GM13976 (cell line): ENCODE measurements around the gene CTSO.

Experiments
- DNase-seq: peaks from one replicate; pipeline ENCODE4 v3.0.0; 2012; ENCODE audit warnings: low spot score
- in situ Hi-C: fragments of 300-500 bp; cut with MboI; formaldehyde crosslinking; loops from one replicate; pipeline ENCODE4 v1.12.0; 2022; ENCODE audit warnings: low sequenced_read_pairs, mixed read lengths, inconsistent platforms; ENCODE audit not compliant: unreplicated experiment
- TF ChIP-seq, protein P1 (sequence below): IDR thresholded peaks from 2 replicates; pipeline ENCODE4 v1.5.1; 2012; ENCODE audit warnings: borderline replicate concordance, mild to moderate bottlenecking; ENCODE audit not compliant: insufficient read depth; ENCODE audit errors: extremely low read depth, missing control alignments, control extremely low read depth

The CTSO gene

DNA sequence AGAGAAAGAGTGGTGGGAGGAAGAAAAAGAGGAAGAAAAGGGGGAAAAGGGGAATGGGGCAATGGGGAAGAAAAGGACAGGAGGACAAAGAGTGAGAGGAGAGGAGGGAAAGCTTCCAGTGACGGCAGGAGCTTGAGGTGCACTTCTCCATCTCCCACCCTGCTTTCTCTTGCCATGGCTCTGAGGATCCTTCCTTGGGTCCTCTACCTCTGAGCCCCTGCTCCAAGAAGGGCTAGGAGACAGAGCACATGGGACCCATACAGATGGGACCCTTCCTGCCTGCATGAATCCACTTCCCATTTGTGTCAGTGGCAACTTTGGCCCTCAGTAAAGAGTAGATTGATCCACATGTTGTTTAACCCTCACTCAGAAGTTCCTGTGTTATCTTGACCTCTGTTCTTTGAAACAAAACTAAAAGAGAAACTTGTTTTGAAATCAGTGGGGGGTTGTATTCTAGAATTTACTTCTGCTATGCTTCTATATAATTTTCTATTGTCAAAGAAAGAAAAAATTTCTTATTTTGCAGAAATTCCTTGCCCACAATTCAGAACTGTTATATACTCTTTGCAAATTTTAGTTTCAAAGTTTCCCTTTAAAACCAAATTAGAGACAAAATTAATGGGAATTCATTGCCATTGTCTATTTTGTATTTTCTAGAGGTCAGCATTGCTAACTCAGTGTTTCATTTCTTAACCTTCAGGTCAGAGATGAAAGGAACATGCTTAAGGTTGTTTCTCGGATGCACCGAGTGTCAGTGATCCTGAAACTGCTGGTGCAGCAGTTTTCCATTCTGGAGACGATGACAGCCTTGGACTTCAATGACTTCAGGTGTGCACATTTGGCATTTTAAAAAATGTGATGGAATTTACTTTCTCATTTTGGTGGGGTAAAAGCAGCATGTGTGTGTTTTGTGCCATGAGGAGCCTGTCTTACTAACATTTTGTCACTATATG is 45.2 kb downstream of the CTSO start:
- DNase-seq: peak; percentile 16
- in situ Hi-C loops: no loop called here
- TF ChIP-seq, protein P1, sequence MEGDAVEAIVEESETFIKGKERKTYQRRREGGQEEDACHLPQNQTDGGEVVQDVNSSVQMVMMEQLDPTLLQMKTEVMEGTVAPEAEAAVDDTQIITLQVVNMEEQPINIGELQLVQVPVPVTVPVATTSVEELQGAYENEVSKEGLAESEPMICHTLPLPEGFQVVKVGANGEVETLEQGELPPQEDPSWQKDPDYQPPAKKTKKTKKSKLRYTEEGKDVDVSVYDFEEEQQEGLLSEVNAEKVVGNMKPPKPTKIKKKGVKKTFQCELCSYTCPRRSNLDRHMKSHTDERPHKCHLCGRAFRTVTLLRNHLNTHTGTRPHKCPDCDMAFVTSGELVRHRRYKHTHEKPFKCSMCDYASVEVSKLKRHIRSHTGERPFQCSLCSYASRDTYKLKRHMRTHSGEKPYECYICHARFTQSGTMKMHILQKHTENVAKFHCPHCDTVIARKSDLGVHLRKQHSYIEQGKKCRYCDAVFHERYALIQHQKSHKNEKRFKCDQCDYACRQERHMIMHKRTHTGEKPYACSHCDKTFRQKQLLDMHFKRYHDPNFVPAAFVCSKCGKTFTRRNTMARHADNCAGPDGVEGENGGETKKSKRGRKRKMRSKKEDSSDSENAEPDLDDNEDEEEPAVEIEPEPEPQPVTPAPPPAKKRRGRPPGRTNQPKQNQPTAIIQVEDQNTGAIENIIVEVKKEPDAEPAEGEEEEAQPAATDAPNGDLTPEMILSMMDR: no peak

DNA sequence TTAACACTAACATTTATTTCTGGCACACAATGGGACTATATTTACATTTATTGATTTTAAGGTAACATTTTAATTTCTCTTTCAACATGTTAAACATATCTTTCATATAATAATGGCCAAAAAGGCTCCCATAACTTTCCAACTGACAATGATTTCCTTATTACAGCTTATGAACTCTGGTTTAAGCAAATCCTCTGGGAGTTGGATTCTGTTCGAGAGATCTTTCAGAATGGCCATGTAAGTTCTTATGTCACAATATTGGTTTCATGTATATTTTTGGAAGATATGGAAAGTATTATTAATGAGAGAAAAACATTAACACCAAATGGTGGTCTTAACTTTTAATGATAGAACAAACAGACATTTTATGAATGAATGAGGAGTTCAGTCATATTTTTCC is 46.1 kb downstream of the CTSO start:
- in situ Hi-C loops: no loop called here
- TF ChIP-seq, protein P1: no peak
- DNase-seq: no peak

DNA sequence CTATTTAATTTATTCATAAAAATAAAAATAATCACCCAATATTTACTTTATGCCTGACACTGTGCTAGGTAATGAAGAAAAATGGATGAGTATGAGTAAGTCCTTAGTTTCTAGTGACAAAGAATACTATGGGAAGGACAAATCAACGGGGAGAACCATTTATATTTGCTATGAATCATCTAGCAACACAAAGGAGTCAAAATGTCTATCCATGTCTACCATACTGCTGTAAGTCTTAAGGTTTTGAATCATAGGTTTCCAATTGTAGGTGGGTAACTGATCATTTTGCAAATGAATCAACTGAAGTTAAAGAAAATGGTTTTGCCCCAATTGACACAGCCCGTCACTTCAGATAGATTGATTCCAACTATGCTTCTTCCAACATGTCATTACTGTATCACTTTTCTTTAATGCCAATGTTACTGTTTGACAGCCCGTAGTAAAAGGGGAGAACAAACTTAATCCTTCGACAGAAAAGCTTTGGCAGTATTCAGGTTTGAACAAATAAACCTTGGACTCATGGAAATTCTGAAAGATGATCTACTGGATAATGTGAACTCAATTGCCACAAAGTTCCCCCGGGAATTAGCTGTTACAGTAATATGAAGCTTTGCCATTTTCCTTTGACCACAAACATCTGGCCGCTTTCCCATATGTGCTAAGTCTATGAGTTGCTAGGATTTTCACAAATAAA is 47.0 kb downstream of the CTSO start:
- in situ Hi-C loops: no loop called here
- DNase-seq: no peak
- TF ChIP-seq, protein P1: no peak

DNA sequence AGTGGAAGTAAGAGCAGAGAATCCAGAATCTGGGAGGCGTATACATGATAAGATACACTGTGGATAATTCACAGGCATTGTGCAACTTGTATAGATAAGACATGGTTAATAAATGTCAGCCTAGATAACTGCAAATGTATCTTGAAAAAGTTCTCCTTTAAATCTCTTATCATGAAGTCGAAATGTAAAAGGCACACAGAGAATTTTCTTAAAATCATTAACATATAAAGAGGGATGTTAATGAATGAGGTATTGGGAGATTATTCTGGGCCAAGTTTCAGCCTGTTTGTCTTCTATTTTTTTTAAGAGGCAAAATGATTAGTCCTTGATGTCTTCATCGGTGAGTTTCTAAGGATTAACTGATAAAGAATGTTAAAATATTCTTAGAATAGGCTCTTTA is 49.3 kb downstream of the CTSO start:
- DNase-seq: no peak
- TF ChIP-seq, protein P1: no peak
- in situ Hi-C loops: no loop called here

DNA sequence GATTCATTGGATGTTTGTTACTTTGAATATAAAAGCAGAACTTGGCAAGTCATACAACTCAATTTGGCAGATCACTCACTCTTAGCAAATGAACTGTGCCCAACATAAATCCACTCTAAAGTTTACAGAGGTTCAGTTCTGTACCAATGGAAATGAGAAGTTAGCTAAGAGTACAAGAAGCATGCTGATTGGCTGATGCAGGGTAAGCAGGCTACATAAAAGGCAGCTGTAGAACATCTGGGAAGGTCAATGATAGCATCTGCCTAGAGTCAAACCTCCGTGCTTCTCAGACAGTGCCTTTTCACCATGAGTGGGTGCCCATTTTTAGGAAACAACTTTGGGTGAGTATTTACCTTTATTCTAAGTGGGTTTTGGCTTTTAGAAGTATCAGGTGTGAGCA is 50.2 kb downstream of the CTSO start, which contains the start of gene TDO2:
TSS of gene TDO2 (plus strand) at position 244 of the 400 bp plus-strand sequence. CDS start at position 307, 63 bp downstream.
- TF ChIP-seq, protein P1: no peak
- no peak for DNase-seq
- in situ Hi-C loops: no loop called here

DNA sequence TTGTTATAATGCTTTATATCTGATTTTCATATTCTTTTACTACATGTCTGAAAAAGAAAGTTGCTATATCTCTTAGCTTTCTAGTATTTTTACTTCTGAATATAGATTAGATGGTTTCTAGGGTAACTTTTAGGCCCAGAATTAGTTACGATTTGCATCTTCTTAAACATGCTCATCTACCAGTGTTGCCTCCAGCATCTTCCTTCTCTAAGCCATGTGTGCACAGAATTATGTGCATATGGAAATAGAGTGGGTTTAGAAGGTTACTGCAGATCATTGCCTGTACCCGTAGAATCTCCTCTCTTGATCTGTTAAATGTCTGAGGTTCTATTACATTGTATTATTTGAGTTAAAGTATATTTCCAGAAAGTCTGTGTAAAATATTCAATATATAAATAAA is 52.7 kb downstream of the CTSO start:
- in situ Hi-C loops: no loop called here
- no peak for DNase-seq
- TF ChIP-seq, protein P1: no peak
